Measurements from ENCODE around the gene LRRC61.

DNA sequence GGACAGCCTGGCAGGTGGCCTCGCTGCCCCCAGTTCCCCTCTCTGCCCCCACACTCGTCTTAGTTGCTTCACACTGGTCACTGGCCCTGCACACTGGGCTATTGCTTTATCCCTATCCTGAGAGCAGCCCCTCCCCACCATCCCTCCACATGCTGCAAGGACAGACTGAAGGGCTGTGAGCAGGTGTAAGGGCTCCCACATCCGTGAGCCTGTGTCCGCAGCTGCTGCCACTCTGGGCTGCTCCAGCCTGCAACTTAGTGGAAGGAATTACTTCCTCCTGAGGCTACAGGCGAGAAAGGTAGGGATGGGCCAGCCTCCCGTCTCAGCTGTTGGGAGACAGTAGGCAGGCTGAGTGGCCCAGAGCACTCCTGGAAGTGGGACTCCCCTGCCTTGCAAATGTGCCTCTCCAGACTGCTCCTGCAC, 14.5 kb downstream of the LRRC61 start:
- TF ChIP-seq, protein P1, sequence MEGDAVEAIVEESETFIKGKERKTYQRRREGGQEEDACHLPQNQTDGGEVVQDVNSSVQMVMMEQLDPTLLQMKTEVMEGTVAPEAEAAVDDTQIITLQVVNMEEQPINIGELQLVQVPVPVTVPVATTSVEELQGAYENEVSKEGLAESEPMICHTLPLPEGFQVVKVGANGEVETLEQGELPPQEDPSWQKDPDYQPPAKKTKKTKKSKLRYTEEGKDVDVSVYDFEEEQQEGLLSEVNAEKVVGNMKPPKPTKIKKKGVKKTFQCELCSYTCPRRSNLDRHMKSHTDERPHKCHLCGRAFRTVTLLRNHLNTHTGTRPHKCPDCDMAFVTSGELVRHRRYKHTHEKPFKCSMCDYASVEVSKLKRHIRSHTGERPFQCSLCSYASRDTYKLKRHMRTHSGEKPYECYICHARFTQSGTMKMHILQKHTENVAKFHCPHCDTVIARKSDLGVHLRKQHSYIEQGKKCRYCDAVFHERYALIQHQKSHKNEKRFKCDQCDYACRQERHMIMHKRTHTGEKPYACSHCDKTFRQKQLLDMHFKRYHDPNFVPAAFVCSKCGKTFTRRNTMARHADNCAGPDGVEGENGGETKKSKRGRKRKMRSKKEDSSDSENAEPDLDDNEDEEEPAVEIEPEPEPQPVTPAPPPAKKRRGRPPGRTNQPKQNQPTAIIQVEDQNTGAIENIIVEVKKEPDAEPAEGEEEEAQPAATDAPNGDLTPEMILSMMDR (conservative IDR thresholded peaks at IDR 0.05; ENCODE audit: low read depth in 2 of 2), result no peak
- no peak for TF ChIP-seq POLR2AphosphoS5 (IDR thresholded peaks at IDR 0.05; ENCODE audit: low read depth)
- no peak for TF ChIP-seq JUNB (IDR thresholded peaks at IDR 0.05; ENCODE audit: unreplicated experiment)
- TF ChIP-seq CREB1 (CRISPR knock-in tag; IDR thresholded peaks at IDR 0.05; ENCODE audit: low read depth), result no peak
- TF ChIP-seq EZH2 (IDR thresholded peaks at IDR 0.05; ENCODE audit: low read depth, unreplicated experiment), result no peak
- TF ChIP-seq, protein P2, sequence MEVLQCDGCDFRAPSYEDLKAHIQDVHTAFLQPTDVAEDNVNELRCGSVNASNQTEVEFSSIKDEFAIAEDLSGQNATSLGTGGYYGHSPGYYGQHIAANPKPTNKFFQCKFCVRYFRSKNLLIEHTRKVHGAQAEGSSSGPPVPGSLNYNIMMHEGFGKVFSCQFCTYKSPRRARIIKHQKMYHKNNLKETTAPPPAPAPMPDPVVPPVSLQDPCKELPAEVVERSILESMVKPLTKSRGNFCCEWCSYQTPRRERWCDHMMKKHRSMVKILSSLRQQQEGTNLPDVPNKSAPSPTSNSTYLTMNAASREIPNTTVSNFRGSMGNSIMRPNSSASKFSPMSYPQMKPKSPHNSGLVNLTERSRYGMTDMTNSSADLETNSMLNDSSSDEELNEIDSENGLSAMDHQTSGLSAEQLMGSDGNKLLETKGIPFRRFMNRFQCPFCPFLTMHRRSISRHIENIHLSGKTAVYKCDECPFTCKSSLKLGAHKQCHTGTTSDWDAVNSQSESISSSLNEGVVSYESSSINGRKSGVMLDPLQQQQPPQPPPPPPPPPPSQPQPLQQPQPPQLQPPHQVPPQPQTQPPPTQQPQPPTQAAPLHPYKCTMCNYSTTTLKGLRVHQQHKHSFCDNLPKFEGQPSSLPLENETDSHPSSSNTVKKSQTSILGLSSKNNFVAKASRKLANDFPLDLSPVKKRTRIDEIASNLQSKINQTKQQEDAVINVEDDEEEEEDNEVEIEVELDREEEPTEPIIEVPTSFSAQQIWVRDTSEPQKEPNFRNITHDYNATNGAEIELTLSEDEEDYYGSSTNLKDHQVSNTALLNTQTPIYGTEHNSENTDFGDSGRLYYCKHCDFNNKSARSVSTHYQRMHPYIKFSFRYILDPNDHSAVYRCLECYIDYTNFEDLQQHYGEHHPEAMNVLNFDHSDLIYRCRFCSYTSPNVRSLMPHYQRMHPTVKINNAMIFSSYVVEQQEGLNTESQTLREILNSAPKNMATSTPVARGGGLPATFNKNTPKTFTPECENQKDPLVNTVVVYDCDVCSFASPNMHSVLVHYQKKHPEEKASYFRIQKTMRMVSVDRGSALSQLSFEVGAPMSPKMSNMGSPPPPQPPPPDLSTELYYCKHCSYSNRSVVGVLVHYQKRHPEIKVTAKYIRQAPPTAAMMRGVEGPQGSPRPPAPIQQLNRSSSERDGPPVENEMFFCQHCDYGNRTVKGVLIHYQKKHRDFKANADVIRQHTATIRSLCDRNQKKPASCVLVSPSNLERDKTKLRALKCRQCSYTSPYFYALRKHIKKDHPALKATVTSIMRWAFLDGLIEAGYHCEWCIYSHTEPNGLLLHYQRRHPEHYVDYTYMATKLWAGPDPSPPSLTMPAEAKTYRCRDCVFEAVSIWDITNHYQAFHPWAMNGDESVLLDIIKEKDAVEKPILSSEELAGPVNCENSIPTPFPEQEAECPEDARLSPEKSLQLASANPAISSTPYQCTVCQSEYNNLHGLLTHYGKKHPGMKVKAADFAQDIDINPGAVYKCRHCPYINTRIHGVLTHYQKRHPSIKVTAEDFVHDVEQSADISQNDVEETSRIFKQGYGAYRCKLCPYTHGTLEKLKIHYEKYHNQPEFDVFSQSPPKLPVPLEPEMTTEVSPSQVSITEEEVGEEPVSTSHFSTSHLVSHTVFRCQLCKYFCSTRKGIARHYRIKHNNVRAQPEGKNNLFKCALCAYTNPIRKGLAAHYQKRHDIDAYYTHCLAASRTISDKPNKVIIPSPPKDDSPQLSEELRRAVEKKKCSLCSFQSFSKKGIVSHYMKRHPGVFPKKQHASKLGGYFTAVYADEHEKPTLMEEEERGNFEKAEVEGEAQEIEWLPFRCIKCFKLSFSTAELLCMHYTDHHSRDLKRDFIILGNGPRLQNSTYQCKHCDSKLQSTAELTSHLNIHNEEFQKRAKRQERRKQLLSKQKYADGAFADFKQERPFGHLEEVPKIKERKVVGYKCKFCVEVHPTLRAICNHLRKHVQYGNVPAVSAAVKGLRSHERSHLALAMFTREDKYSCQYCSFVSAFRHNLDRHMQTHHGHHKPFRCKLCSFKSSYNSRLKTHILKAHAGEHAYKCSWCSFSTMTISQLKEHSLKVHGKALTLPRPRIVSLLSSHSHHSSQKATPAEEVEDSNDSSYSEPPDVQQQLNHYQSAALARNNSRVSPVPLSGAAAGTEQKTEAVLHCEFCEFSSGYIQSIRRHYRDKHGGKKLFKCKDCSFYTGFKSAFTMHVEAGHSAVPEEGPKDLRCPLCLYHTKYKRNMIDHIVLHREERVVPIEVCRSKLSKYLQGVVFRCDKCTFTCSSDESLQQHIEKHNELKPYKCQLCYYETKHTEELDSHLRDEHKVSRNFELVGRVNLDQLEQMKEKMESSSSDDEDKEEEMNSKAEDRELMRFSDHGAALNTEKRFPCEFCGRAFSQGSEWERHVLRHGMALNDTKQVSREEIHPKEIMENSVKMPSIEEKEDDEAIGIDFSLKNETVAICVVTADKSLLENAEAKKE (CRISPR knock-in tag; IDR thresholded peaks at IDR 0.05), result no peak
- TF ChIP-seq, protein P3, sequence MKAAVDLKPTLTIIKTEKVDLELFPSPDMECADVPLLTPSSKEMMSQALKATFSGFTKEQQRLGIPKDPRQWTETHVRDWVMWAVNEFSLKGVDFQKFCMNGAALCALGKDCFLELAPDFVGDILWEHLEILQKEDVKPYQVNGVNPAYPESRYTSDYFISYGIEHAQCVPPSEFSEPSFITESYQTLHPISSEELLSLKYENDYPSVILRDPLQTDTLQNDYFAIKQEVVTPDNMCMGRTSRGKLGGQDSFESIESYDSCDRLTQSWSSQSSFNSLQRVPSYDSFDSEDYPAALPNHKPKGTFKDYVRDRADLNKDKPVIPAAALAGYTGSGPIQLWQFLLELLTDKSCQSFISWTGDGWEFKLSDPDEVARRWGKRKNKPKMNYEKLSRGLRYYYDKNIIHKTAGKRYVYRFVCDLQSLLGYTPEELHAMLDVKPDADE (IDR thresholded peaks at IDR 0.05), result no peak
